DMS 273 treated with DMSO at 0.1 percent for 48 hours (cell line): ENCODE data around the gene NID1.
"Not testable (repeated sequence)": the region's sequence is repeated elsewhere in the genome, so short reads cannot be mapped to it uniquely, and the experiment has no call there.

Source experiments
- DNase-seq: peaks from one replicate; lab custom pipeline; 2025; lab: John Stamatoyannopoulos, UW

NID1 gene

GRCh38 chr1:236030534-236030933, 34.4 kb downstream of the NID1 start:
- DNase-seq, result peak; percentile 39

DNA sequence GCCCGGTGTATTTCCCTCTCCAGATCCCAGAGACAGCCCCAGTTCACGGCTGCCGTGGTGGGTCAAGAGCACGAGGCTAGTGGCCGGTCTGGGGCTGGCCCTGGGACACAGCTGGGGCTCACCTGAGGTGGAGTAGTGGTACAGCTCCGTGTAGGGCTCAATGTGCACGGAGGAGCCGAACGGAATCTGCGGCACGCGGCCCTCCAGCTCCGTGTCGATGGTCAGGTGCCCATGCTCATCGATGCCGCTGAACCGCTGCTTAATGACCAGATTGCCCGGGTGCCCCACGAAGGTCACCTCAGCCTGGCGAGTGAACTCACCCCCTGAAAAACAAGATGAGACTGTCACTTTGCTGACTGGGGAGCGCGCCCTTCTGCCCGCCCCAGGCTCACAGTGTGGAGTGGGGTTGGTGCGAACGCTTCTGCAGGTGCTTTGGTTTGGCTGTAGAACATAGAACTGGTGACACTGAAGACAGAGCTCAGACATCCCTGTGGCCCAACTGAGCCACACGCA, 35.4 kb downstream of the NID1 start:
- no peak for DNase-seq

GRCh38 chr1:236027104-236027503, 37.8 kb downstream of the NID1 start:
- DNase-seq, result no peak

DNA sequence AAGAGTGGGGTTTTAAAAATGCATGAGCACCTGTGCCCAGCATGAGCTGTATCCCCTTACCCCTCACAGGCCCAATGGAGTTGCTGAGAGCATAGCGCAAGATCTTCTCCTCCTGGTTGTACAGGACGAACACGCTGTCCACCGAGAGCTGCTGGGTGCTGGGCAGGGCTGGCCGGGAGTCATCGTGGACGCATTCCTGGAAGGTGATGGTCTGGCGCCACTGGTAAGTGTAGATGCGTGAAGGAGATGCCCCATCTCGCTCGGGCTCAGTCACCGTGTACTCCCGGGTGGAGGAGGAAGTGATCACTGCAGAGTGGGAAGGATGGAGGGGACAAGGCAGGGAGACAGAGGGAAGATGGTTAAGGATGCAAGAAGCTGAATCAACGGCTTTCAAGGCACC, 39.1 kb downstream of the NID1 start:
- DNase-seq, result no peak

DNA sequence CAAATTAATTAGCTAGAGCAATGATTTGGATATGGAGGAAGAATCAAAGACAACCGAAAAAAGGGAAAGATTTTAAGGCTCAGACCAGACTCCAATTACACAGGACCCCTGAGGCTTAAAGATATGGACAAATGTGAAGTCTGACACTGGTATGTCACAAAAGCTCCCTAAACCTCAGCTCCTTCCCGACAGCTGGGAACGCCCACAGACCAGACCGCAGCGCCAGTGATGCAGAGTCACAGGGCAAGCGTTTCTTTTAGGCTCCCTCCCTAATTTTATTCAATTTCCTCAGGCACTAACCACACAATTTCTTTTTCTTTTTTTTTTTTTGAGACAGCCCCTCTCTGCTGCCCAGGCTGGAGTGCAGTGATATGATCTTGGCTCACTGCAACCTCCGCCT, 40.2 kb downstream of the NID1 start:
- no peak for DNase-seq

DNA sequence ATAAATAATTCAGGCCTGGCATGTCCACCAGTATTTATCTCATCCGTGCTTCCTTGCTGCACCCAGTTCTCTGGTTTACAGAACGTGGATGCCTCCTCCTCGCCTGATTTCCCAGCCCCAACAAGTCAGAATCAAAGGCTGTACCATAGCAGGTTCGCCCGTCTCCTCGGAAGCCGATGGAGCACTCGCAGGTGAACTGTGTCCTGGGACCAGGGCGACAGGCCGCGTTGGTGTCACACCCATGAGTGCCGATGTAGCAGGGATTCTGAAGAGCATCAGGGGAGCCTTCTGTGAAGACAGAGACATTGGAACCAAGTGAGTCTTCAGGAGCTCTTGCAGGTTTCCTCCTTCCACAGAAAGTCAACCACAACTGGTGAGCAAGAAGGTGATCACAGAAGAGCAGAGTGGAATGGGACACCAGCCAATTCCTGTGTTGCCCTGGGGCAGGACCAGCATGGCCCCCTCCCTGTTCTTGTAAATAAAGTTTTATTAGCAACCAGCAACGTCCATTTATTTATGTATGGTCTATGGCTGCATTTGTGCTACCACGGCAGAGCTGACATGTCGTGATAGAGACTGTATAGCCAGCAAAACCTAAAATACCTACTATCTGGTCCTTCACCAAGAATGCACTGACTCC, 40.8 kb downstream of the NID1 start:
- DNase-seq, result no peak

DNA sequence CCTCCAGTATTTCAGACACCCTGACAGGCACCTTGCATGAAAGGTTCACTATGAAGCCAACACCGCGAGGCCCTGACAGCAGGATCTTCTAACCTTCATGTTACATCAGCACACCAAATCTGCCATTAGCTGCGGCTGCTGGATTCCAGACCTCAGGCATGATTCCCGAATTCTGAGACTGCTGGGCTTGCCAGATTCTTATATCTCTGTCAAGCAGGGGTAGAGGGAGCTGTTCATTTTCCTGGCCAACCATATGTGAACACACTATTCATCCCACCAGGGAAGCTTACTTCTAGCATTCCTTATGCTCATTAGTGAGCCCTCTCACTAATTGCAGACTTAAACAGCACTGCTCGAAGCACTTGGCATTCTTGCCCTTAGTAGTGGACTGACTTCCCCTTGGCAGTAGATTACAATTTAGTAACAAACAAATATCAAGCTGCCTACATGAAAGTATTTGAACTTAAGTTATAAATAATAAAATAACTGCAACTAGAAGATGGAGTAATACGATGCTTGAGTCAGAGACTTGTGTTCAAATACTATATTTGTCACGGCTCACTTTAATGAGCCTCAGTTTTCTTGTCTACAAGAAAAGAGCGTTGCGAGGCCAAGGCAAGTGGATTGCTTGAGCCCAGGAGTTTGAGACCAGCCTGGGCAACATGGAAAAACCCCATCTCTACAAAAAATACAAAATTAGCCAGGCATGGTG, 43.3 kb downstream of the NID1 start:
- no peak for DNase-seq

DNA sequence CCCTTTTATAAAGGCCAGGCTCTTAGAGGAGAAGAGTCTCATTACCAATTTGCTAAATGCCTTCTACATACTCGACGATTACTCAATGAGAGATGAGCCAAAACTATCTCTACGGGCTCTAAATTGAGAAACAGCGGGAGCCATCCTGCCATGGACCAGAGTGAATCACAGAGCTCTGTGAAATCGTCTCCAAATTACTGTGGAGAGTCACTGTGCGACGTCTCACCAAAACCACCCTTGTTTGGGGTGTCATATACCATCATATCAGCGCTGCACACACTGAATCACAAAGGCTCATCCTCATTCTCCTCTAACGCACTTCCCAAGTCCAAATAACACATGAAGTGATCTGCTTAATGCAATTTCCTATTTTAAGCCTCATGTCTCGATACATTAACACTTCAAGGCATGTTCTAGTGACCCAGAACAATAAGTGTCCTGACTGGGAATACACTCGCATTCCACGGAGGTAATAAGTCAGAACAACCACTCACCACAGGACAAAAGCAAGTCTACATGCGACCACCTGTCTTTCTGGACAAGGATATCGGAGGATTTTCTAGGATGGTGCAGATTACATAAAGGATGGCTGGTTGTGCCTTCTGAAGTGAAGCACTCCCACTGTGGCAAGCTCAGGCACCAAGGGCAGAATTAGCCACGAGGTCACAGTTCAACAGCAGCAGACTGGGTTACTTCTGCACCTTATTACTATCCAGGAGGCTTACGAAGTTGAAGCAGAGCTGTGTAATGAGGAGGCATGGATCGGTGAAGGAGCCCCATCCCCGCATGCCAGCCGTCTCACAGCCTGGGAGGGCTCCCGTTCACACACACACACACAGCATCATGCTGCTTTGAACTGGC, 44.3 kb downstream of the NID1 start:
- DNase-seq, result no peak

DNA sequence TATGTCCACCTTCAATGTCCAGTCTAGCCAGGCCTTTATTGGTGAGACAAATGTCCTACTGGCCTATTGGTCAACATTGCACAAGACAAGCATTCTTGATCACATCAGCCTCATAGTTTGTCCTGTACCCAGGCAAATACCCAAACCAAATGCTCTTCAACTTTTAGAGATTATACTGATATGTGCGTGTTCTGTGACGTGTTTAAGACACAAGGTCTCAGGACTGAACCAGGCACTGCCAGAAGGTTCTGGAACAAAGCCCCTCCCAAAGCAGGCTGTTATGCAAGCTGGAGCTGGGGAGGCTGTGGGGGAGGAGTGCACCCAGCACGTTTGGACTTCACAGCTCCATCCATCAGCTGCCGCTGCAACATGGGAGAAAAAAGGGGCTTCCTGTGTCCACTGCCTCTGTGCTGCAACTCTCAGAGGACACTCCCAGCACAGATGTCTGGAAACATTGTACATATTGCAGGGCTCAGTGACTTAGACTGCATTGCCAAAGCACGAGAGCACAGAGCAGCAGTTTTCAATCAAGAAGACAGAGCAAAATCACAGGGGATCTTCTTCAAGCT, 45.9 kb downstream of the NID1 start:
- DNase-seq, result no peak

- DNase-seq, result no peak
Measured at GRCh38 chr1:236016782-236017400, 48.0 kb downstream of the NID1 start.

DNA sequence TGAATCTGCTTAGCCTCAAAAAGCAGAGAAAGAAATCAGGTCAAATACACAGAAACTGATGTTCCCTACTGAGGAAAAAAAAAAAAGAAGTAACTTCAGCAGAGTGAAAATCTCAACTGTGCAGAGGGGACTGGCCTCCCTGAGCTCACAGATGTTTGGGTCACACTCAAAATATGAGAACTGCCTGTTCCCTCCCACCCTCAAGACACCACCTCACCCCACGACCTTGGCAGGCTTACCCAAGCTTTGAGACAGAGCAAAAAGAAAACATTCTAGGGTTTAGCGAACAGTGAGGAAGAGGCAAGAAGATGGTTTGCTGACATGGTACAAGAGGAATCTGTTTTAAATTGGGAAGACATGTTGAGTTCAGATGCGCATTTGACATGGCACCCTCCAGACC, 48.8 kb downstream of the NID1 start:
- DNase-seq, result no peak

- no peak for DNase-seq
Measured at GRCh38 chr1:236015539-236015938, 49.4 kb downstream of the NID1 start.

GRCh38 chr1:236013330-236013729, 51.6 kb downstream of the NID1 start:
- DNase-seq, result no peak

DNA sequence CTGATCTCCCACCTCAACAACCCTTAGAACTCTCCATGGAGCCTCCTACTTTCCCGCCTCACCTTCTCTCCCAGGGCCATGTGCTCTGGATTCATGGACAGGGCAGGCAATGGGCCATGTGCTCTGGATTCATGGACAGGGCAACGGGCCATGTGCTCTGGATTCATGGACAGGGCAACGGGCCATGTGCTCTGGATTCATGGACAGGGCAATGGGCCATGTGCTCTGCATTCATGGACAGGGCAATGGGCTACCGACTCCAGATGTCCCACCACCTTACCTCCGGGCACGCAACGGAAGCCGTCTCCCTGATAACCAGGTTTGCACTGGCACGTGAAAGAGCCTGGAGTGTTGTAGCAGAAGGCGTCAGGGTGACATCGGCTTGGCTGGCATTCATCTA, 53.2 kb downstream of the NID1 start:
- no peak for DNase-seq

DNA sequence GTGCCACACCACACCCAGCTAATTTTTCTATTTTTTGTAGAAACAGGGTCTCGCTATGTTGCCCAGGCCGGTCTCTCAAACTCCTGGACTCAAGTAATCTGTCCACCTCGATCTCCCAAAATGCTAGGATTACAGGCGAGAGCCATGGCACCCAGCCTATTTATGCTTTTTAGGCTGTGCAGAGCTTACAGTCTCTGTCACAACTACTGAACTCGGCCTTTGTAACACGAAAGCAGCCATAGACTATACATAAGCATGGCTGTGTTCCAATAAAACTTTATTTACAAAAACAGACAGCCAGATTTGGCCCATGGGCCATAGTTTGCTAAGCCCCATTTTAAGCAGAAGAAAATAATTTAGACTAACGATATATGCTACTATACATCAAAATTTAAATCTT, 54.4 kb downstream of the NID1 start:
- DNase-seq, result no peak

- DNase-seq, result no peak
Measured at GRCh38 chr1:236009857-236010256, 55.0 kb downstream of the NID1 start.

GRCh38 chr1:236009191-236009590, 55.7 kb downstream of the NID1 start:
- DNase-seq, result no peak

DNA sequence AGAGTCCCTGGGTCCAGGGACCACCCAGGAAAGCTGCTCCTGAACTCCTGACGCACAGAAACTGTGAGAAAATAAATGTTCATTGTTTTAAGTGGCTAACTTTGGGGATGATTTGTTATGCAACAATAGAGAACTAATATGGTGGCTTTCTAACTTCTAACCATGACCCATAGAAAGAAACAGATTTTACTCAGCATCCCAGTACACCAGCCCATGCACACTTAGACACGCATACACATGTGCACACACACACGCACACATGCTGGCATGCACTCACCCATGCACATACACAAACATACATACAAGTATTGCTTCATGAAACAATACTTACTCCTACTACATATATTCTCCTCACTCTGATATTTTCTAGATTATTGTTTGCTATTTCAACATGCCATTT, 57.1 kb downstream of the NID1 start:
- no peak for DNase-seq

GRCh38 chr1:236003058-236003457, 61.8 kb downstream of the NID1 start:
- DNase-seq, result not testable (repeated sequence)

- DNase-seq, result no peak
Measured at GRCh38 chr1:236002572-236002971, 62.3 kb downstream of the NID1 start.

- DNase-seq, result no peak
Measured at GRCh38 chr1:236002025-236002390, 62.9 kb downstream of the NID1 start.

GRCh38 chr1:236000781-236001180, 64.1 kb downstream of the NID1 start:
- no peak for DNase-seq
